Right renal cortex interstitium (tissue), 3 donors: Measurements from ENCODE around the gene LRRC2. TPM values are rescaled to one million over a fixed set of nuclear protein-coding genes. Genes with fewer than 3 reads are reported as not detected.
A peak's percentile ranks its signal among the peaks of the same experiment; 100 is the strongest.
"Not testable (repeated sequence)": the region's sequence is repeated elsewhere in the genome, so short reads cannot be mapped to it uniquely, and the experiment has no call there.

Experiments used
- DNase-seq, 3 donors: peaks; one replicate each; pipeline ENCODE4 v3.0.0-alpha.2; 2013; ENCODE audit warnings: low read depth in 3 of 3, low spot score in 2 of 3
- polyA plus RNA-seq, 3 donors: library from polyadenylated mRNA; unstranded; fragments of 120-200 nt; gene quantifications; one replicate each; pipeline ENCODE4 v1.2.1, GENCODE V29; 2013; ENCODE audit not compliant: insufficient read length in 3 of 3

Gene LRRC2
- polyA plus RNA-seq, 3 donors = 2.0 to 2.4 (median 2.3) TPM

DNA sequence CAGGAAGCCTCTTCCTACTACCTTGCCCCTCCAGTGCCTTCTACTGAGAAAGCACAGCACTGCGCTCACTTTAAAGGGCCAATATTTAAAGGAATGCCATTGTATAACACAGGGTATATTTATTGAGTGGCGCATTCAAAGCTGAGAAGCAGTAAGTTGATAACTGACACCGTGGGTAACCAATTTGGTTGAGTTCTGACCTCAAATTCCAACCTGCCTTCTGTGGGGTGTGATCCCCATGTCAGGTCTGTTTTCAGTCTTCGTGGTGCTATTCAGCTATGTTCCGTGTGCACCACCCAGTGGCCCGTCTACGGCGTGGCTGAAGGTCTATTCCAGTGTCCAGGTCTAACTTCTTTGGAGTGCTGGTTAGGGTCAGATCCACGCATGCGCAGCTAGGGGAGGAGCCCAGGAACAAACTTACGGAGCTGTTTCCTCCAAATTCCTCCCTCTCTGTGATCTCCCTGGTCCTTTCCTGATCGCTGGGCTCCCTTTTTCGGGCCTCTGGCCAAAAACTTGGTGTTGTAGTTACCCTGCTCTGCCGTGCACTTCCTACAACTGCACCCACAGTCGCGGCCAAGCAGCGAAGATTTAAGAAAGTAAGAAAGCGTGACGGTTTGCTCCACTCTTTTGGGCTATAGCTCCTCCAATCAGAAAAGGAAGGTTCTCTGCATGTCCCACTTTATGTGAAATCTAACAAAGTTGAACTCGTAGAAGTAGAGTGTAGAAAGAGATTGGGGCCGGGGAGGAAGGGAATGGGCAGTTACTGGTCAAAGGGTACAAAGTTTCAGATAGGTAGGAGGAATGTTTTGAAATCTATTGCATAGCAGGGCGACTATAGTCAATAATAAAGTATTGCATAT is 7.7 kb downstream of the LRRC2 start:
- peak; percentile 63 to 80 (median 67) for DNase-seq

DNA sequence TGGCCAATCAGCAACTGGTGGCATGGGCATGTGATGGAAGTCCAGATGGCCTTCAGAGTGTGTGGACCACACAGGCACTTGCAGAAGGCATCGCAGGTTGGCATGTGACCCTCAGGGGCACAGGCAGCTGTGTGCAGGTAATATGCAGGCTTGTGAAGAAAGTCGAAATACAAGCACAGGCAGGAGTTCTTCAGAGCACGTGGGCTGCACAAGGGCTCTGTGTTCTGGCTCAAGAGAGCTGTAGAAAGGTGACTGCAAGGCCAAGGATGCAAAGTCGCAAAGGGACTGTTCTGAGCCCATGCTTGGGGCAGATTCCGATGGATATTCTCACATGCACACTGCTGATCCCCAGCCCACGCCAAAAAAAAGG is 8.3 kb downstream of the LRRC2 start:
- DNase-seq = no peak

DNA sequence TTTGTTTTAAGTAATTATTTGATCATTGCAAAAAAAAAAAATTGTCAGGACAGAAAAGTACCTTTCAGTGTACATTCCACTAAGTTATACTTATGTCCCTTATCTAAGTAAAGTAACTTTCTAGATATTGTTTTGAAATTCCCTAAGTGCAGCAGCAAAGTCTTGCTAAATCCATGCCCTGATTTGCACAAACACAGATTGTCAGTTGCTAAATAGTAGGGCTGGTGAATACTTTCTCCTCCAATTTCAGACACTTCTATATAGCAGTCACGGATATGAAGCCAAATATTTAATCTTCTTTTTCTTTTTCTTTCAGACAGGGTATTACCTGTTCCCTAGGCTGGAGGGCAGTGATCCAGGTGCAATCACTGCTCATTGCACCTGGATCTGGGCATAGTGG is 12.9 kb downstream of the LRRC2 start:
- no peak for DNase-seq

- DNase-seq = no peak
Observed at GRCh38 chr3:46552538-46552937, 13.6 kb downstream of the LRRC2 start.

GRCh38 chr3:46551615-46552014 is 14.5 kb downstream of the LRRC2 start:
- no peak for DNase-seq

GRCh38 chr3:46549989-46550388 is 16.1 kb downstream of the LRRC2 start:
- DNase-seq = no peak

DNA sequence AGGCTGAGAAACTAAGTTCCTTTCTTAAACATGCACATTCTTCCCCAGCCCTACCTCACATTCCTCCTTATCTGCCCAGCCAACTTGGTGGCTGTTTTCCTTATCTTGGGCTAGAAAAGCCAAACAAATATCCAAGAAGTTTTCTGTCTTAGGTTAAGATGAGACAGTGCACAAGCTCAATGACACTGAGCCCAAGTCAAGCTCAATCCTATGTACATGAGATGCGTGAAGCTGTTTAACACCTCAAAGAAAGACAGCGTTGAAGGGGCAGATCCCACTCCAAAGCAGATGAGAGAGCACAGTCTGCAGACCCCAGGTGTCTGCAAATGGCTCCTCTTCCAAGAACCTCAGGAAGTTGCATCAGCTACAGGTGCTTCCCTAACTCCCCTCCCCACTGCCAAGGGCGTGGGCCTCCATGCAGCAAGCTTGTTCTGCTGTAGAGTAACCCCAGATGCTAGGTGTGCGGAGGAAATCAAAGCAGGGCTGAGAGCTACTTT is 16.6 kb downstream of the LRRC2 start:
- DNase-seq = no peak

GRCh38 chr3:46548611-46549010 is 17.5 kb downstream of the LRRC2 start:
- DNase-seq = not testable (repeated sequence)

DNA sequence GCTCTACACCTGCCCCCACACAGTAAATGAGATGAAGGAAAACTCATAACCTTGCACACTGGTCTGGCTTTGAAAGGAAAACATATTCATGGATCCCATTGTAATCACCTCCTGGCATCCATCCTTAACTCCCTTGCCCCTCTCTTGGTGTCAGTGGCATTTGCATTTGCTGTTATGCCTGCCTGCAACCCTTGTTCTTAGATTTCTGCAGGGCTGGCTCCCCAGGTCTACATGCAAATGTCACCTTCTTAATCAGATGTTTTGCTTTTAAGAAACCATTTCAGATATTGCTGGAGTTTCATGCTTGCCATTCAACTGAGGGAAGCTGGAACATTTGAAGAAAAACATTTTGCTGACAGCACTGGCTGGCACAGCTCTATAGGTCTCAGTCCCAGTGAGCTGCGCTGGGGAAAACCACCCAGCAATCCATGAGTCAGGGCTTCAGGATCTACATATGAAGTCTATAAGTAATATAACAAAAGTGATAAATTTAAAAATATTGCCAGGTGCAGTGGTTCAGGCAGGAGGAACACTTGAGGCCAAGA is 19.1 kb downstream of the LRRC2 start:
- DNase-seq = no peak

GRCh38 chr3:46545818-46546630 is 20.1 kb downstream of the LRRC2 start:
- DNase-seq = no peak

DNA sequence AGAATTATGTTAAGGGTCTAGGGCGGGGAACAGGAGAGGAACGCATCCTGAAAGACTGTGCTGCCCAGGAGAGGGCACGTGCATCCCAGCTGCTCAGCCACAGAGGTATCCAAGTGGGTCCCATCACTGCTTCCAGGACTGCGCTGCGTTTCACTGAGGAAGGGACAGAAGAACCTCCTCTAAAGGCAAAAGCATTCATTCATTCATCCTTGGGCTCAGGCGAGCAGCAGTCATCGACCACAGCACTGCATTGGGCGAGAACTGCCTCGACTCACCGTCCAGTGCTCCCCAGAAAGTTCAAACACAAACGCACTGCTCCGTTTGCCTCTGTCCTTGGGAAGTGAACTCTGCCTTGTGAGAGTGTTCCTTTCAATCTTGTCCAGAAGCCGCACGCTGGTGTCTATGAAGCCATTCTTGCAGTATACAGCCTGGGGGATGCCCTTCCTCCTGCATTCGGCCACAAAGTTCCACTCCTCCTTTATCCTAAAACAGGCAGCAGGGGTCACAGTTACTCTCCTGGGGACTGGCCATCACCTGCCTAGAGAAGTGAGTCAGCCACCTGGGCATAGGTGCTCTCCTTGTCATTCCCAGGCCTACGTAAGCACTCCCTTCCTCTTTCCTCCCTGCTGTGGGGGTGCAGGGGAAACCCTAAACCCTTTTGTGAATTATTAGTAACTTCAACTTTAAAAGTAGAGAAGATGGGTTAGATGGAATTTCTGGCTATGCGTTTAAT is 21.2 kb downstream of the LRRC2 start:
- DNase-seq = no peak

DNA sequence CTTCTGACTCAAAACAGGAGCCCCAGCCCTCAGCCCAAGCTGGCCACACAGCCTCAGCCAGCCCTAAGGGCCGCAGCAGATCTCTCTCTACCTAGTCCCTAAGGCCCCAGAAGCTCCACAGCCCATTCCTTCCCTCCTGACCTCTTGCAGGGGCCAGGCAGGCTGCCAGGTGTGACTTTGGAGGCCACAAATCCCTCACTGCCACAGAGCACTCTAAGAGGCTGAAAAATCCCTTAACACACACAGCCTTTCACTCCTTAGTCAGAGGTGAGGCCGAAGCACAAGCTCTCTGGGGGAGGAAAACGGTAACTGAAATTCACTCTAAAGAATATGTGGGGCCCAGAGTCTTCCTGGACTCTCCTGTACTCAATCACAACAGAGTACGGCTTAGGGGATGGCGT is 23.3 kb downstream of the LRRC2 start:
- no peak for DNase-seq

DNA sequence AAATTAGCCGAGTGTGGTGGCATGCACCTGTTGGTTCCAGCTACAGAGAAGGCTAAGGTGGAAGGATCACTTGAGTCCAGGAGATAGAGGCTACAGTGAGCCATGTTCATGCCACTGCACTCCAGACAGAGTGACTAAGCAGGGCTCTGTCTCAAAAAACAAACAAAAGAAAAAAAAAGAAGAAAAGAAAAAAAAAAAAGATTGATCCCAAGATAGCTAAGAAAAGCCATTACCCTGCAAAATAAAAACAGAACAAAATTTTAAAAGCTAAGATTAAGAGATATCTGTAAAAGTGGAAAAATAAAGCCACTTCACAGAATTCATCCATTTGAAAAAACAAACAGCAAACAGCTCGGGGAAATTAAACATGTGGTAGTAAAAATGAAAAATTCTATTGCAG is 23.8 kb downstream of the LRRC2 start:
- DNase-seq = no peak

- DNase-seq = no peak
Observed at GRCh38 chr3:46541835-46542234, 24.3 kb downstream of the LRRC2 start.

- no peak for DNase-seq
Observed at GRCh38 chr3:46540550-46540949, 25.6 kb downstream of the LRRC2 start.

- DNase-seq = no peak
Observed at GRCh38 chr3:46539443-46540005, 26.6 kb downstream of the LRRC2 start.

DNA sequence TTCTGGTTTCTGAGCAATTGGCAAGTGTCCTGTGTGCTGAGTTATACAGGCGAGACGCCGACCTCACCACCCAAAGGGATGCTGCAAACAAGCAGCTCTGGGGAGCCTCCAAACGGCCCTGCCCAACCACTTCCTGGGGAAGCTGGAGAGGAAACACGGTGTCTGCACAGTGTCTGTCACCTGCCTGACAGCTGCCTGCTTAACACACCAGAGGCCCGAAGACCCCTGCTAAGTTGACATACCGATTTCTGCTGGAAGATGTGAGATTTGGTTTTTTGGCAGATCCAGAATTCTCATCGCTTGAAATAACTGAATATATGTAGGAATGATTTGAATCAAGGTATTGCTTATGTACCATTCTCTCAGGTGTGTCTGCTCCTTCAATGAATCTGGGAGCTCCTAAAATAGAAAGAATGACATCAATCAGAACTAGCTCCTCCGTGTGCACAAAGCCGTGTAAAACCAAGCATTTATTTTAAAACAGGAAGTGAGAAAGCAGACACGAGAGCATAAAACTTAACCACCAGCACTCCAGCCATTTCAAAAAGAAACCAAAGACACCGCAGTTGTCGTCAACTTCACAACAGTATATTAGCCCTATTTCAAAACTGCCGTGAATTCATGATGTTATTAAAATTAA is 27.2 kb downstream of the LRRC2 start:
- no peak for DNase-seq

GRCh38 chr3:46538425-46538802 is 27.7 kb downstream of the LRRC2 start:
- not testable (repeated sequence) for DNase-seq

GRCh38 chr3:46537779-46538178 is 28.3 kb downstream of the LRRC2 start:
- no peak for DNase-seq

GRCh38 chr3:46537316-46537715 is 28.8 kb downstream of the LRRC2 start:
- no peak for DNase-seq
